IPS-20b (cell line): ENCODE results near the gene PDHX.

Source experiments
- H3K27ac ChIP-seq: one replicate; pipeline ENCODE4 v1.5.1; 2013; ENCODE audit warnings: low read length
- H3K27me3 ChIP-seq: 2 replicates; pipeline ENCODE4 v1.6.1; 2013; ENCODE audit warnings: mild to moderate bottlenecking, low read length, inconsistent platforms; ENCODE audit not compliant: insufficient read depth
- H3K36me3 ChIP-seq: 2 replicates; pipeline ENCODE4 v1.6.1; 2013; ENCODE audit warnings: low read depth, mild to moderate bottlenecking, inconsistent platforms, low read length, moderate library complexity; ENCODE audit not compliant: insufficient read depth
- H3K4me1 ChIP-seq: 2 replicates; pipeline ENCODE4 v1.6.1; 2013; ENCODE audit warnings: mild to moderate bottlenecking, control low read depth, inconsistent platforms, low read length, moderate library complexity; ENCODE audit not compliant: insufficient read depth
- H3K4me3 ChIP-seq: 2 replicates; pipeline ENCODE4 v1.5.1; 2013; ENCODE audit warnings: mild to moderate bottlenecking, low read length, inconsistent platforms
- H3K9ac ChIP-seq: 2 replicates; pipeline ENCODE4 v1.6.1; 2013; ENCODE audit warnings: low read depth, mild to moderate bottlenecking, inconsistent platforms, low read length, moderate library complexity
- H3K9me3 ChIP-seq: 2 replicates; pipeline ENCODE4 v1.6.1; 2013; ENCODE audit warnings: mild to moderate bottlenecking, low read depth, low read length, inconsistent platforms; ENCODE audit not compliant: insufficient read depth

The PDHX gene

DNA sequence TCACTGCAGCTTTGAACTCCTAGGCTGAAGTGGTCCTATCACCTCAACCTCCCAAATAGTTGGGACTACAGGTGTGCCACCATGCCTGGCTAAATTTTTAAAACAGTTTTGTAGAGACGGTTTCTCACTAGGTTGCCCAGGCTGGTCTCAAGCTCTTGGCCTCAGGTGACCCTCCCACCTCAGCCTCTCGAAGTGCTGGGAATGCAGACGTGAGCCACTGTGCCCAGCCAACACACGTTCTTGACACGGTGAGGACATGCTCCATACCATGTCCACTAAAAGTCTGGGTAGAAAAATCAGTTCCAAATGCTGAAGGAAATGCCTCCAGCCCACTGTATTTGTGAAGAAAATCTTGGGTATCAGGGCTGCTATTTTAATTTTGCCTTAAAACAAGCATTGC, 46.9 kb downstream of the PDHX start:
- H3K4me3 ChIP-seq: no peak overlapping the region
- no peak overlapping the region for H3K9ac ChIP-seq
- H3K9me3 ChIP-seq: no peaks in the 10 kb centered on the region
- no peak overlapping the region for H3K27ac ChIP-seq
- peaks cover 31% of the 10 kb centered on the region; the same call in 1 of the 2 replicates for H3K36me3 ChIP-seq
- no peaks in the 10 kb centered on the region for H3K4me1 ChIP-seq
- no peaks in the 10 kb centered on the region for H3K27me3 ChIP-seq

DNA sequence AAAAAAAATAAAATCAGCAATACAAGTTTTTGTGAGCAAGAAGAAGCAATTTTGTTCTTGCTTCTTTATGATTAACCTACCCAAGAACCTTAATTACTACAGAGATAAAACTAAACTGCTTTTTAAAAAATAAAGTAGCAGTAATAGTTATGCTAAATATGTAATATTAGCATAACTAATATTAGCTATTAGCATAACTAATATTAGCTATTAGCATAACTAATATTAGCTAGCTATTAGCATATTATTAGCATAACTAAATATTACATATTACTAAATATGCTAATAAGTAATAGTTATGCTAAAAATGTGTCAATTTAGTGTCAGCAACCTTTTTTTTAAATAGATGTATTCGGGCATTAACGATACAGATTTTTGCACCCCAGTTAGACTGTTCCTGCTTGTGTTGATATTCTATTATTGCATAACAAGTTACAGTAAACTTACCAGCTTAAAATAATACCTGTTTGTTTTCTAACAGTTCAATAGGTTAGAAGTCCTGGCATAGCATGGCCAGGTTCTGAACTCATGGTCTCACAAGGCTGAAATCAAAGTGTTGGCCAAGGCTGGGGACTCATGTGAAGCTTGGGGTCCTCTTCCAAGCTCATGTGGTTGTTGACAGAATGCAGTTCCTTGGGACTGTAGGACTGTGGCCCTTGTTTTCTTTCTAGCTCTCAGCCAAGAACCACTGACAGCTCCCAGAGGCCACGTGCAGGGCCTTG, 48.4 kb downstream of the PDHX start:
- Histone ChIP-seq H3K27me3 (no peaks in the 10 kb centered on the region), H3K4me1 (no peaks in the 10 kb centered on the region), H3K4me3 (no peak overlapping the region), H3K27ac (no peak overlapping the region), H3K9ac (no peak overlapping the region), H3K9me3 (no peaks in the 10 kb centered on the region), H3K36me3 (peaks cover 34% of the 10 kb centered on the region)

- no peak overlapping the region for H3K27ac ChIP-seq
- no peaks in the 10 kb centered on the region for H3K27me3 ChIP-seq
- no peak overlapping the region for H3K9ac ChIP-seq
- no peaks in the 10 kb centered on the region for H3K4me1 ChIP-seq
- H3K4me3 ChIP-seq: no peak overlapping the region
- H3K9me3 ChIP-seq: no peaks in the 10 kb centered on the region
- H3K36me3 ChIP-seq: peaks cover 61% of the 10 kb centered on the region
These were observed 52.4 kb downstream of the PDHX start for GRCh38 chr11:34968862-34969261.

- Histone ChIP-seq H3K9me3 (no peaks in the 10 kb centered on the region), H3K27me3 (no peaks in the 10 kb centered on the region), H3K27ac (no peak overlapping the region), H3K36me3 (peaks cover 63% of the 10 kb centered on the region), H3K4me3 (no peak overlapping the region), H3K9ac (no peak overlapping the region), H3K4me1 (no peaks in the 10 kb centered on the region)
These were observed 53.6 kb downstream of the PDHX start for GRCh38 chr11:34970033-34970432.

- no peaks in the 10 kb centered on the region for H3K9me3 ChIP-seq
- H3K27ac ChIP-seq: no peak overlapping the region
- no peaks in the 10 kb centered on the region for H3K27me3 ChIP-seq
- no peak overlapping the region for H3K4me3 ChIP-seq
- peaks cover 4% of the 10 kb centered on the region for H3K4me1 ChIP-seq
- peaks cover 61% of the 10 kb centered on the region for H3K36me3 ChIP-seq
- no peak overlapping the region for H3K9ac ChIP-seq
These were observed 54.1 kb downstream of the PDHX start for GRCh38 chr11:34970480-34970879.

GRCh38 chr11:34971928-34972327, 55.5 kb downstream of the PDHX start:
- Histone ChIP-seq H3K36me3 (peaks cover 53% of the 10 kb centered on the region), H3K27me3 (no peaks in the 10 kb centered on the region), H3K4me3 (no peak overlapping the region), H3K9me3 (no peaks in the 10 kb centered on the region), H3K4me1 (peaks cover 9% of the 10 kb centered on the region), H3K27ac (no peak overlapping the region), H3K9ac (no peak overlapping the region)

DNA sequence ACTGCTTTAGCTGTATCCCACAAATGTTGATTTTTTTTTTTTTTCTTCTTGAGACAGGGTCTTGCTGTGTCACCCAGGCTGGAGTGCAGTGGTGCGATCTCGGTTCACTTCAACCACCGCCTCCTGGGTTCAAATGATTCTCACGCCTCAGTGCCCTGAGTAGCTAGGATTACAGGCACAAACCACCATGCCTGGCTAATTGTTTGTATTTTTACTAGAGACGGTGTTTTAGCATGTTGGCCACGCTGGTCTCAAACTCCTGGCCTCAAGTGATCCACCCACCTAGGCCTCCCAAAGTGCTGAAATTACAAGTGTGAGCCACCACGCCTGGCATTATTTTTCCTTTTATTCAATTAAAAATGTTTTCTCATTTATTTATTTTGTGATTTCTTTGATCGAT, 55.9 kb downstream of the PDHX start:
- H3K4me1 ChIP-seq: peaks cover 9% of the 10 kb centered on the region
- H3K4me3 ChIP-seq: no peak overlapping the region
- no peaks in the 10 kb centered on the region for H3K27me3 ChIP-seq
- no peak overlapping the region for H3K27ac ChIP-seq
- peaks cover 53% of the 10 kb centered on the region for H3K36me3 ChIP-seq
- H3K9ac ChIP-seq: no peak overlapping the region
- H3K9me3 ChIP-seq: no peaks in the 10 kb centered on the region

GRCh38 chr11:34972892-34973291, 56.5 kb downstream of the PDHX start:
- H3K4me1 ChIP-seq: peaks cover 9% of the 10 kb centered on the region
- H3K27me3 ChIP-seq: no peaks in the 10 kb centered on the region
- H3K36me3 ChIP-seq: peaks cover 54% of the 10 kb centered on the region
- no peaks in the 10 kb centered on the region for H3K9me3 ChIP-seq
- H3K9ac ChIP-seq: no peak overlapping the region
- H3K4me3 ChIP-seq: no peak overlapping the region
- no peak overlapping the region for H3K27ac ChIP-seq

GRCh38 chr11:34975482-34975881, 59.1 kb downstream of the PDHX start:
- no peak overlapping the region for H3K4me3 ChIP-seq
- peaks cover 9% of the 10 kb centered on the region for H3K4me1 ChIP-seq
- no peaks in the 10 kb centered on the region for H3K9me3 ChIP-seq
- H3K27me3 ChIP-seq: no peaks in the 10 kb centered on the region
- peaks cover 46% of the 10 kb centered on the region for H3K36me3 ChIP-seq
- no peak overlapping the region for H3K9ac ChIP-seq
- no peak overlapping the region for H3K27ac ChIP-seq

DNA sequence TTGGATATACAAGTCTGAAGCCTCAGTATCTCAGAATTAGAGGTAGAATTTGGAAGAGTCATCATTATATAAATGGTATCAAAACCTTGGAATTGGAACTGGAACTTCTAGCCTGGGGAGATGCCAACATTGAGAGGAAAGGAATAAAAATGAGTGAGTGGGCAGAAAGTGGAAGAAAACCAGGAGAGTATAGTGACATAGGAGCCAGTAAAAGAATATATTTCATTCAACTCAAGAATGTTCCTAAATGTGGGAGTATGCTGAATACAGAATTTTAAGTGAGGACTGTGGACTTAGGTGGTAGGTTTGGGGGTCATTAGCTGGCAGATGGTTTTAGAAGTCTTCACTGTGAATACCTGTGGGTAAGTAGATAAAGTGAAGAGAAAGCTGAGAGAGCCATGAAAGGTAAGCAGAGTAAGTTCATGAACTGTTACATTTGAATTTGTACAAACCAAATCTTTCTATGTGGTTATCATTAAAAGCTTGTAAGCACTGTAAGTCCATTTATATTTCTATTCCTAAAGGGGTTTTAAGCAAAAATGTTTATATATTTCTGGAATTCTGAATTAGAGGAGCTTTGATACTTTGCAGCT, 60.2 kb downstream of the PDHX start:
- Histone ChIP-seq H3K4me1 (peaks cover 9% of the 10 kb centered on the region), H3K9me3 (no peaks in the 10 kb centered on the region), H3K9ac (no peak overlapping the region), H3K36me3 (peaks cover 38% of the 10 kb centered on the region), H3K27me3 (no peaks in the 10 kb centered on the region), H3K4me3 (no peak overlapping the region), H3K27ac (no peak overlapping the region)

DNA sequence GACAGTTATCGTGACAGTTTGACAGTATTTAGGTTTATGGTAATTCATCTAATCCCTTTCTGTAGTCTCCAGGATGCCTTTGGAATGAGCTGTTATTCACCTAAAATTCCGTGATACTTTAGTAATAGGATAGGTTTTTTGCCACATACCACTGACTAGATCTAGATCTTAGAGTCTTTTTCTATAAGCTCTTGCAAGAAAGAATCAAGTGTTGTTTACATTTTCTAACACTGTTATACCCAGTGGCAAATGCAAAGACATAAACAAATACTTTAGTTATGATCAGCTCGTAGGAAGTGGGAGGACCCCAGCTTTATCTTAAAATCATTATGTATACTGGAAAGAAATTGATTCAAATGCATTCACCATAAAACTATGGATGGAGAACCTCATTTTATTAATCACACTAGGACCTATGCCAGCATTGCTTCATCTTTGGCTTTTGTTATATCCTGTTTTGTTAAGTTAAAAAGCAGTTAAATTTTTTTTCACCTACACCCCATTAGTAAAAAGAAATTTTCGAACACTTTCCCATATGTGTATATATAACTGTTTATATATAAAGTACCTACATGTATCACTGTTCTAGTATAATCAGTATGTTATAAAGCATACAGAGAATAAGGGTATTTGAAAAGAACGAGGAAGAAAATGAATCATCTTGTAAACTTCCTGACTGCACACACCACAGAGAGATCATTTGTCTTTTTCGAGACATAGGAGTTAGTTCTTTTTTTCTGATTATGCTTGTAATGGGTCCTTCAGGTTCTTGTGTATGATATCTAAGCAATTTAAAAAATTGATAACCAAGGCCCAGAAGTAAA, 60.9 kb downstream of the PDHX start:
- no peak overlapping the region for H3K9ac ChIP-seq
- no peak overlapping the region for H3K27ac ChIP-seq
- peaks cover 31% of the 10 kb centered on the region for H3K36me3 ChIP-seq
- no peaks in the 10 kb centered on the region for H3K27me3 ChIP-seq
- peaks cover 9% of the 10 kb centered on the region for H3K4me1 ChIP-seq
- H3K9me3 ChIP-seq: no peaks in the 10 kb centered on the region
- no peak overlapping the region for H3K4me3 ChIP-seq
